ENCODE data around the gene SPANXD.
"Not testable (repeated sequence)": the region's sequence is repeated elsewhere in the genome, so short reads cannot be mapped to it uniquely, and the experiment has no call there.

The SPANXD gene, protein sequence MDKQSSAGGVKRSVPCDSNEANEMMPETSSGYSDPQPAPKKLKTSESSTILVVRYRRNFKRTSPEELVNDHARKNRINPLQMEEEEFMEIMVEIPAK

DNA sequence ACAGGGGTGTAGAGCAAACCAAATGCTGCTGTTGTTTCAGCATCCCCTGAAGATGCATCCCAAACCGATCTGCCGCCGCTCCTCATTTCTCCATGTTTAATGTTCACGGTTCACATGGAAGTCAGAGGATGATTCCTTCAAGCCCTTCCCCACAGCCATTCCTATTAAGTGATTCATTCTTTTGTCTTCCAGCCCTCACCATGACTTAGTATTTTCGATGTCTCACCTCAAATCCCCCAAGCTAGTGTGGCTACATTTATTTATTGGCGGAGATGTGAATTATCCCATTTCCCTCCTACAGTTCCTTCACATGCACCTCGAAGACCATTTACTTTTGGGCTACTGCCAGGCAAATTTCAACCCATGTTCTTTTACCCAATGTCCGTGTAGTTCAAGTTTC, at the start of gene SPANXD:
TSS of gene SPANXD (minus strand) at position 101 of the 400 bp plus-strand sequence. CDS start 334 bp downstream, outside the sequence.
- DNase-seq (ENCODE audit: low read depth in 1 of 2, low spot score in 1 of 2), result not testable (repeated sequence)

DNA sequence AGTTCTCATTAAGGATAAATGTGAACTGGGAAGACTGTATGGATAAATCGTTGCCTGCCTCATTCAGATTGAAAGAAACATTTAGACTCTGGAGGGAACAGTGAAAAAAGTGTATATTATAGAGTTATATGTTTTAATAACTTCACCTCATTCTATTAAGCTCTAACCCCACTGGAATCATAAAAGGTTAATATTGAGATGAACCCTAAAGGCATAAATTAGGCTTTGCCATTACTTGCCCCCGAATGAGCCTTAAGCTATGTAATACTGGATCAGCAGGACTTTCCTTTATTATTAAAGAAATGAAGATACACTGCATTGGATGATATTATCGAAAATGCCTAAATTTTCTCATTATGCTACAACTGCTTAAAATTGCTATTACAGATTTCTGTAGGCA, 44.1 kb upstream of the SPANXD start:
- no peak for DNase-seq (ENCODE audit: low read depth in 1 of 2, low spot score in 1 of 2)

DNA sequence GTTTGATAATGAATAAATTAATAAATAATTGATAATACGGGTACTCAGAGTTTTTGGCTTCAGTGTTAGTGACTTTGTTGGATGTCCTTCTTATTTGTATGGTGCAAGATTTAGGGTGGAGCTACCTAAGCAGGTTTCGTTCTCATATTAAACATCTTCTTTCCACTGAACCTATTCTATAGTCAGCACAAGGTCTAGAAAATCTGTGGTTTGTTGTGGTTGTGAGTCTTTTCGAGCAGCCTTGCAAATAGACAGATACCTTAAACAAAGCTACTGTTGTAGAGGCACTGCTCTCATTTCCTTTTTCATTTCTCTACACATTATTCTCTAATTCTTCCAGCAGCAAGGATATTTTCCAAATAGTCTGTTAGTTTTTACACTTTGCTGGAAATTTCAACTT, 38.1 kb upstream of the SPANXD start:
- no peak for DNase-seq (ENCODE audit: low read depth in 1 of 2, low spot score in 1 of 2)

DNA sequence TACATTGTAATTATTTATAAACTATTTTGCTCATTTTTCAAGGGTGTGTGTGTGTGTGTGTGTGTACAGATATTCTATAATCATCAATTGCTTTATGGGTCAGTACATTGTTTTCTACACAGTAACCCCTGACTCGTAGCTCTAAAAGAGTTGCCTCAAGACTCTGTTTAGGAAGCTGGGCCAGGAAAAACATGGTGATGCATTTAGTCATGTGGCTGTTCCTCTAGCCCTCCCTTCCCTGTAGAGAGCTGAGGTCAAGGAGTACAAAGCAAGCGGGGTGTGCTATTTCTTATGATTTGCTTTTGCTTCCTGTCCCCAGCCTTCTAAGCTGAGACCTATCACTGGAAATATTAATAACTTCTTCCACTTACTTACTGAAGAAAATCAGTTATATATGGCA, 34.8 kb upstream of the SPANXD start:
- no peak for DNase-seq (ENCODE audit: low read depth in 1 of 2, low spot score in 1 of 2)

DNA sequence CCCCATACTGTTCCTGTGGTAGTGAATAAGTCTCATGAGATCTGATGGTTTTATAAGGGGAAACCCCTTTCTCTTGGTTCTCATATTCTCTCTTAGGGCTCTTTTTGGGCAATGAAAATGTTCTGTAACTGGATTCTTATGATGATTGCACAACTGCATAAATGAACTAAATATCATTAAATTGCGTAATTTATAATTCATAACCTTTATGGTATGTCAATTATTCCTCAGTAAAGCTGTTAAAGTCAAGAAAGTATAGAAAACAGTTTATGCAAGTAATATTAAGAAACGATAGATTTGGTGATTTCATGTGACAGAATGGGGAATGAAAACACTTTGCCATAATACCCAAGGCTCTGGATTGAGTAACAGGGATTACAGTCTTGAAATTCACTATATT, 33.5 kb upstream of the SPANXD start:
- DNase-seq (ENCODE audit: low read depth in 1 of 2, low spot score in 1 of 2), result no peak

DNA sequence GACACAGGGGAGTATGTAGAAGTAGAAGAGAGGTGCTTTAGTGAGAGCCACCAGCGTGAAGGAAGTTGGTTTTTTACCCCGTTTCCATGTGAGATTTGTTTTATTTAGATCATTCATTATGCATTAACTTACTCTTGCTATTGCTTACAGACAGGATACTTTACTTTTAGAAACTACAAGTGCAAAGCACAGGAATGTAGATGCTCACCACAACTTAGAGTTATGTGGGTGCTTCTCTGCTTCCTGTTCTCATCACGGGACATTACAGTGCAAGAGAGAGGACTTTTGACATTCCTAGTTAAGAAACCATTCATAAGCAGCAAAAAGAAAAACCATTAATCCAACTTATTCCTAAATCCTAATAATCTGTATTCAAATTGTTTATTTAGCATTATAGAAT, 25.6 kb upstream of the SPANXD start:
- DNase-seq (ENCODE audit: low read depth in 1 of 2, low spot score in 1 of 2), result no peak

DNA sequence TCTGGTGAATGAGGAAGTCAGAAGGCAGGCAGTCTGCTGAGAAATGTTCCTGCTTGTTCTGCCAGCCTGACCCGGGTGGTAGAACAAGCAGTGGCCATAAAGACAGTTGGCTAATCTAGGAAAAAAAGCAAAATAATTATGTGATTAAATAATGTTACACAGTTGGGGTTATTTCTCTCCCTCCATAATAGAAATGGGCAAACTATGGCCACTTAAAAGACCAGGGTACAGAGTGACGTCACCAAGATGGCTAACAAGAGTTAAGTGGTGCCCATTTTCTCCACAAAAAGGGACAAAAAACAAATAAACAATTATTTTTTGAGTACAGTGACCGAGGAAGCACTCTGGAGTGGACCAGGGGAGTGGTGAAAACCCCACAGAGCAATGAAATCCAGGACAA, 16.1 kb upstream of the SPANXD start:
- no peak for DNase-seq (ENCODE audit: low read depth in 1 of 2, low spot score in 1 of 2)

DNA sequence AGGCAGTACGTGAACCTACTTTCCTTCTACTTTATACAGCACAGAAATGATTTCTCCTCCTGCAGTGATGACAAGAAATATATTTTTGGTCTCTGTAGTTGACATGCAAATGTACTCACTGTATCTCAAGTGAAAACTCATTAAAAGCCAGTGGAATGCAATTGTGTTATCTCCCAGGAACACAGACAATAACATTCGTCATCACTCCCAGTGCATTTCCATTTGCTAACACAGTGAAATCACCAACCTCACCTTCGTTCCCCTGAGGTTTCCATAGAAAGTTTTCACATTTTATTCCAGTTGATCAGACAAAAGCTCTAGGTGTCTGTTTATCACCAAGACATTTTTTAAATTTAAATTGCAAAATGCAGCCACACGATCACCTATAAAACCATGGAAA, 2.5 kb upstream of the SPANXD start:
- DNase-seq (ENCODE audit: low read depth in 1 of 2, low spot score in 1 of 2), result no peak

DNA sequence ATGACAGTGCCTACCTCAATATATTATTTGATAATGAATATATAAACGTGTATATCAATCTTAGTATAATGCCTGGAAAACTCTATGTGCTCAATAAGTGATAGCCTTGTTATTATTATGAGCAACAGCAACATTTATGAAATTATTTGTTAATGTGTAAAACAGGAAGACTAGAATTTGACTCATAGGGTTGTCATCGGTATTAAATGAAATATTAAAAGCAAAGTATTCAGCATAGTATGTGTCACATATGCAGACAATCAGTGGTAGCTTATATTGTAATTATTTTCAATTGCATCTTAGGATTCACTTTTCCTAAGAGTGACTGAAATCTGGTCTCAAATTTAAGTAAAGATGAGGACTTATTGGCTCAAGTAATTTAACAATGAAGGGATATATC, 24.6 kb downstream of the SPANXD start:
- DNase-seq (ENCODE audit: low read depth in 1 of 2, low spot score in 1 of 2), result no peak

DNA sequence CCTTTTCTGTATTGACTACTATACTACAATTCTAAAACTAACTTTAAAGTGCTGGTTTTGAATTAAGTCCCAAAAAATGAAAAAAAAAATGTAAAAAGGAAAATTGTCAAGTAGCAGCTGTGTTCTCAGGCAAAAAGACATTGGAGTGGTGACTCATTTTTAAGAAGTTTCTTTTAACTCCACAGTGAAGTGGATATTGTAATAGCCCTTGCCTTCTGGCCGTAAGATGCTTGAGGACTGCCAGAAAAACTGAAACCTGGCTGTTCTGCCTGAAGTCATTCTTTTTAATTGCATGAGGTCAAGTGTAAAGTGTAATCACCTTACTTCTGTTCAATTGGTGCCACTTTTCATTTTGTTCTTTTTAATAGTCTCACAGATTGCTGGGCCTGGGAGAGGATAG, 28.9 kb downstream of the SPANXD start:
- DNase-seq (ENCODE audit: low read depth in 1 of 2, low spot score in 1 of 2), result no peak

DNA sequence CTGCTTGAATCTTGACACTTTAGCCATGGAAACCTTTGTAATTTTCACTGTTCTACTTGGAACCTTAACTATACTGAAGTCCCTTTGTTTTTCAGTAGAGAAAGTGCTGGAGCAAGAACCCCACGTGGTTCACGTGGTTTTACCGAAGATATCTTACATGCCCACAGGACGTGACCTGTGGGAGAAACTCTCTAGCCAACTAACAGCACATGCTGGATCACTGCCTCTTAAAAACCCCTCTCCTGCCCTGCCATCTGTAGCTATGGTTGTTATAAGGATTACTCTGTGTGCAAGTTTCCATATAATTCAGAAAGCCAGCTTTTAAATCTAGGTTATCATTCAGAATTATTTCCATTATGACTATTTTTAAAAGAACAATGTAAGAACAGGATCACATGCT, 30.2 kb downstream of the SPANXD start:
- no peak for DNase-seq (ENCODE audit: low read depth in 1 of 2, low spot score in 1 of 2)

DNA sequence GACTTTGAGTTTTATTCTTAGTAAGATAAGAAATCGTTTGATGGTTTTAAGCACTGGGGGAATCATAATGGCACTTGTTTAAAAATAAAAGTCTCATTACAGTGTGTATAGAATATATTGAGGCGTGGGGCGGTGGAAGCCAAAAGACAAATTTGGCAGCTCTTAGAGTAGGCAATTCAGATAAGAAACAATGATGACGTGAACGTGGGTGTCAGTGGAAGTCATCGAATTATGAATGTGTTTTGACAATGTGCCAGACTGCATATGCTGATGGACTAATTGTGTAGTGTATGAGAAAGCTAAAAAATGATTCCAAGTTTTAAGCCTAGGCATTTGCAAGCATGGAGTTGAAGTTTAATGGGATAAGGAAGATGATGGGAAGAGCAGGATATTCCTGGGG, 35.8 kb downstream of the SPANXD start:
- no peak for DNase-seq (ENCODE audit: low read depth in 1 of 2, low spot score in 1 of 2)

DNA sequence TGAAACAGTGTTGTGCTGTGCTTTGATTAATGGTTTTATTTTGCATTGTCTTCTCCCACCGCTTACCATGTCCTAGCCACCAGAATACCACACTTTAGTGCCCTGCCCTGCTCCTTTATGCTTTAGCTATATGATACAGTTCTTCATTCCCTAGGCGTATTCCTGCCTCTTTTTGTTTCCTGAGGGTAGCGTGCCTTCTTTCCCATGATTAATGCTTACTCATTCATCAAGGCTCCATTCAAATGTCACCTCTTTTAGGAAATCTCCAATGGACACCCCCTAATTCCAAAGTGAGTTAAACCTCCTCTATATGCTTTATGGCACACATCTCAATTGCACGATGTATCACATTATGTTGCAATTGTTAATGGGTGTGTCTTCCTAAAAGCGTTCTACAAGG, 46.3 kb downstream of the SPANXD start:
- no peak for DNase-seq (ENCODE audit: low read depth in 1 of 2, low spot score in 1 of 2)
